H9 (cell line): ENCODE measurements around the gene KLHL33. TPM values are rescaled to one million over a fixed set of nuclear protein-coding genes. Genes with fewer than 3 reads are reported as not detected.

Experiments
- DNase-seq: peaks from one replicate; pipeline ENCODE4 v3.0.0-alpha.2; 2017
- H2AFZ ChIP-seq: one replicate; pipeline ENCODE4 v1.6.1; 2013; ENCODE audit warnings: mild to moderate bottlenecking, low read length, control low read depth, moderate library complexity
- H2AK5ac ChIP-seq: 2 replicates; pipeline ENCODE4 v1.6.1; 2013; ENCODE audit warnings: low read length, control low read depth, mixed read lengths; ENCODE audit not compliant: insufficient read length
- H2BK120ac ChIP-seq: one replicate; pipeline ENCODE4 v1.6.1; 2013; ENCODE audit warnings: low read depth, mild to moderate bottlenecking, low read length, control low read depth, inconsistent platforms; ENCODE audit not compliant: poor library complexity, severe bottlenecking
- H2BK12ac ChIP-seq: 2 replicates; pipeline ENCODE4 v1.6.1; 2013; ENCODE audit warnings: low read length, control low read depth, mixed read lengths, low read depth; ENCODE audit not compliant: insufficient read length
- H2BK15ac ChIP-seq: 2 replicates; pipeline ENCODE4 v1.6.1; 2013; ENCODE audit warnings: low read depth, low read length, control low read depth
- H2BK20ac ChIP-seq: one replicate; pipeline ENCODE4 v1.6.1; 2013; ENCODE audit warnings: low read depth, mild to moderate bottlenecking, low read length, control low read depth, inconsistent platforms; ENCODE audit not compliant: poor library complexity, severe bottlenecking
- H2BK5ac ChIP-seq: 2 replicates; pipeline ENCODE4 v1.6.1; 2013; ENCODE audit warnings: low read length, control low read depth, mixed read lengths; ENCODE audit not compliant: insufficient read length
- H3K14ac ChIP-seq: 2 replicates; pipeline ENCODE4 v1.6.1; 2013; ENCODE audit warnings: low read length, control low read depth; ENCODE audit not compliant: insufficient read depth
- H3K18ac ChIP-seq: 2 replicates; pipeline ENCODE4 v1.6.1; 2013; ENCODE audit warnings: low read depth, mild to moderate bottlenecking, mixed read lengths, low read length, control low read depth; ENCODE audit not compliant: insufficient read length
- H3K23ac ChIP-seq: 2 replicates; pipeline ENCODE4 v1.6.1; 2013; ENCODE audit warnings: low read length, control low read depth, mixed read lengths, low read depth; ENCODE audit not compliant: insufficient read length
- H3K23me2 ChIP-seq: 2 replicates; pipeline ENCODE4 v1.6.1; 2013; ENCODE audit warnings: low read depth, mild to moderate bottlenecking, mixed read lengths, low read length, control low read depth; ENCODE audit not compliant: insufficient read length, poor library complexity, severe bottlenecking
- H3K27ac ChIP-seq: 2 replicates; pipeline ENCODE4 v1.5.1; 2013; ENCODE audit warnings: low read length, control low read depth, mixed read lengths, low read depth; ENCODE audit not compliant: insufficient read length
- H3K27me3 ChIP-seq: 2 replicates; pipeline ENCODE4 v1.6.1; 2013; ENCODE audit warnings: low read length, control low read depth, inconsistent platforms; ENCODE audit not compliant: insufficient read depth
- H3K4ac ChIP-seq: 2 replicates; pipeline ENCODE4 v1.6.1; 2013; ENCODE audit warnings: low read depth, mild to moderate bottlenecking, control low read depth, inconsistent platforms, low read length, moderate library complexity
- H3K4me1 ChIP-seq: 2 replicates; pipeline ENCODE4 v1.6.1; 2013; ENCODE audit warnings: low read length, control low read depth, inconsistent platforms; ENCODE audit not compliant: insufficient read depth
- H3K4me2 ChIP-seq: 2 replicates; pipeline ENCODE4 v1.6.1; 2013; ENCODE audit warnings: low read length, control low read depth, mixed read lengths; ENCODE audit not compliant: insufficient read length, insufficient read depth
- H3K56ac ChIP-seq: 2 replicates; pipeline ENCODE4 v1.6.1; 2013; ENCODE audit warnings: low read depth, mild to moderate bottlenecking, mixed read lengths, low read length, control low read depth; ENCODE audit not compliant: insufficient read length
- H3K79me1 ChIP-seq: 2 replicates; pipeline ENCODE4 v1.6.1; 2013; ENCODE audit warnings: low read depth, mild to moderate bottlenecking, moderate library complexity, low read length, control low read depth, inconsistent platforms; ENCODE audit not compliant: insufficient read depth, poor library complexity, severe bottlenecking
- H3K79me2 ChIP-seq: 2 replicates; pipeline ENCODE4 v1.6.1; 2013; ENCODE audit warnings: low read length, control low read depth, inconsistent platforms; ENCODE audit not compliant: insufficient read depth
- H3K9ac ChIP-seq: 2 replicates; pipeline ENCODE4 v1.6.1; 2013; ENCODE audit warnings: low read length, control low read depth, mixed read lengths; ENCODE audit not compliant: insufficient read length; ENCODE audit errors: extremely low read depth
- H3K9me3 ChIP-seq: one replicate; pipeline ENCODE4 v1.6.1; 2013; ENCODE audit warnings: low read depth, low read length, inconsistent platforms; ENCODE audit not compliant: control insufficient read depth
- H3T11ph ChIP-seq: one replicate; pipeline ENCODE4 v1.6.1; 2013; ENCODE audit warnings: mild to moderate bottlenecking, low read length, control low read depth, inconsistent platforms
- H4K20me1 ChIP-seq: one replicate; pipeline ENCODE4 v1.6.1; 2013; ENCODE audit not compliant: control insufficient read depth, insufficient read length, insufficient read depth
- H4K5ac ChIP-seq: 2 replicates; pipeline ENCODE4 v1.6.1; 2013; ENCODE audit warnings: low read depth, mild to moderate bottlenecking, mixed read lengths, low read length, control low read depth; ENCODE audit not compliant: insufficient read length
- H4K8ac ChIP-seq: replicated peaks from 2 replicates; pipeline ENCODE4 v1.6.1; 2013; ENCODE audit warnings: low read length, control low read depth, mixed read lengths, low read depth; ENCODE audit not compliant: insufficient read length
- H4K91ac ChIP-seq: 2 replicates; pipeline ENCODE4 v1.6.1; 2013; ENCODE audit warnings: low read depth, mild to moderate bottlenecking, moderate library complexity, mixed read lengths, low read length, control low read depth; ENCODE audit not compliant: insufficient read length
- H3K27ac Mint-ChIP-seq, 3 experiments: 2 replicates in 2 of 3; 3 replicates in 1 of 3; pipeline ENCODE4 v1.8.0; 2020 to 2021; ENCODE audit warnings: mixed read lengths in 3 of 3, mild to moderate bottlenecking in 1 of 3, moderate library complexity in 1 of 3
- H3K27me3 Mint-ChIP-seq: 2 replicates; pipeline ENCODE4 v1.8.0; 2021; ENCODE audit warnings: low read depth, mild to moderate bottlenecking, moderate library complexity, mixed read lengths
- H3K36me3 Mint-ChIP-seq, 3 experiments: 2 replicates in 2 of 3; 3 replicates in 1 of 3; pipeline ENCODE4 v1.8.0; 2020 to 2021; ENCODE audit warnings: low read depth in 3 of 3, mixed read lengths in 3 of 3; ENCODE audit not compliant: insufficient read depth in 1 of 3
- H3K4me1 Mint-ChIP-seq, 2 experiments: 2 replicates each; pipeline ENCODE4 v1.8.0; 2020; ENCODE audit warnings: mixed read lengths in 2 of 2
- H3K4me3 Mint-ChIP-seq, 2 experiments: 2 replicates in 1 of 2; 3 replicates in 1 of 2; pipeline ENCODE4 v1.8.0; 2020 to 2021; ENCODE audit warnings: mild to moderate bottlenecking in 2 of 2, mixed read lengths in 2 of 2, moderate library complexity in 1 of 2
- H3K9me3 Mint-ChIP-seq, 2 experiments: 2 replicates in 1 of 2; 3 replicates in 1 of 2; pipeline ENCODE4 v1.8.0; 2020; ENCODE audit warnings: mild to moderate bottlenecking in 2 of 2, mixed read lengths in 2 of 2, moderate library complexity in 1 of 2
- WGBS: extraction: QIAGEN DNeasy Blood & Tissue Kit; methylation state at CpG from one replicate; pipeline ENCODE4 v1.1.7; 2013; ENCODE audit warnings: missing lambda C conversion rate, low lambda C conversion rate, mixed read lengths; ENCODE audit not compliant: insufficient read length; ENCODE audit errors: extremely low coverage; 5-methylcytosine and 5-hydroxymethylcytosine counted together
- total RNA-seq: library from RNA; stranded (reverse); gene quantifications from 2 replicates; pipeline ENCODE4 v1.2.1, GENCODE V29; 2021
- TF ChIP-seq, protein P1 (sequence below): fragments of 200-600 bp; sonication (generic); conservative IDR thresholded peaks from 3 replicates; pipeline ENCODE4 v1.8.0; 2021; ENCODE audit warnings: antibody characterized with exemption, mild to moderate bottlenecking

Gene KLHL33
- total RNA-seq, 1 experiment from 2014 or later, result 0.04 TPM

- Histone ChIP-seq H2BK5ac (no peak overlapping the region), H3K9ac (no peak overlapping the region), H2BK120ac (no peak overlapping the region), H2AK5ac (no peak overlapping the region), H3K4me2 (no peak overlapping the region), H4K20me1 (no peaks in the 10 kb centered on the region), H3K4me1 (no peaks in the 10 kb centered on the region), H3K18ac (no peak overlapping the region), H4K8ac (no peak overlapping the region), H3K14ac (no peak overlapping the region), H2BK15ac (no peak overlapping the region), H2AFZ (no peak overlapping the region), H3K9me3 (no peaks in the 10 kb centered on the region), H3T11ph (no peak overlapping the region), H3K23me2 (no peaks in the 10 kb centered on the region), H2BK20ac (no peak overlapping the region), H3K23ac (no peak overlapping the region), H3K27ac (no peak overlapping the region), H2BK12ac (no peak overlapping the region), H4K5ac (no peak overlapping the region), H3K79me2 (no peaks in the 10 kb centered on the region), H3K27me3 (no peaks in the 10 kb centered on the region), H4K91ac (no peak overlapping the region), H3K56ac (no peak overlapping the region), H3K4ac (no peak overlapping the region), H3K79me1 (no peaks in the 10 kb centered on the region)
- no CpG with 5 or more reads among the region's 1 CpG for WGBS
- peaks cover 13 to 21% of the 10 kb centered on the region in 2 experiments for H3K4me1 Mint-ChIP-seq
- H3K27ac Mint-ChIP-seq, result no peak overlapping the region; a peak in 1 of 7 replicates
- no peaks in the 10 kb centered on the region for H3K36me3 Mint-ChIP-seq
- H3K9me3 Mint-ChIP-seq, result no peaks in the 10 kb centered on the region
- TF ChIP-seq, protein P1, sequence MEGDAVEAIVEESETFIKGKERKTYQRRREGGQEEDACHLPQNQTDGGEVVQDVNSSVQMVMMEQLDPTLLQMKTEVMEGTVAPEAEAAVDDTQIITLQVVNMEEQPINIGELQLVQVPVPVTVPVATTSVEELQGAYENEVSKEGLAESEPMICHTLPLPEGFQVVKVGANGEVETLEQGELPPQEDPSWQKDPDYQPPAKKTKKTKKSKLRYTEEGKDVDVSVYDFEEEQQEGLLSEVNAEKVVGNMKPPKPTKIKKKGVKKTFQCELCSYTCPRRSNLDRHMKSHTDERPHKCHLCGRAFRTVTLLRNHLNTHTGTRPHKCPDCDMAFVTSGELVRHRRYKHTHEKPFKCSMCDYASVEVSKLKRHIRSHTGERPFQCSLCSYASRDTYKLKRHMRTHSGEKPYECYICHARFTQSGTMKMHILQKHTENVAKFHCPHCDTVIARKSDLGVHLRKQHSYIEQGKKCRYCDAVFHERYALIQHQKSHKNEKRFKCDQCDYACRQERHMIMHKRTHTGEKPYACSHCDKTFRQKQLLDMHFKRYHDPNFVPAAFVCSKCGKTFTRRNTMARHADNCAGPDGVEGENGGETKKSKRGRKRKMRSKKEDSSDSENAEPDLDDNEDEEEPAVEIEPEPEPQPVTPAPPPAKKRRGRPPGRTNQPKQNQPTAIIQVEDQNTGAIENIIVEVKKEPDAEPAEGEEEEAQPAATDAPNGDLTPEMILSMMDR, result no peak
- no peak overlapping the region for H3K4me3 Mint-ChIP-seq
- H3K27me3 Mint-ChIP-seq, result no peaks in the 10 kb centered on the region
- DNase-seq, result no peak
These were observed 16.5 kb downstream of the KLHL33 start for GRCh38 chr14:20419419-20419818.
